GM21619 (cell line): Measurements from ENCODE around the gene ADAMTS17.

Experiments used
- ATAC-seq: cut with Tn5 transposase; IDR thresholded peaks from one replicate; pipeline ENCODE4 v1.9.1; 2021; ENCODE audit not compliant: unreplicated experiment

The ADAMTS17 gene

DNA sequence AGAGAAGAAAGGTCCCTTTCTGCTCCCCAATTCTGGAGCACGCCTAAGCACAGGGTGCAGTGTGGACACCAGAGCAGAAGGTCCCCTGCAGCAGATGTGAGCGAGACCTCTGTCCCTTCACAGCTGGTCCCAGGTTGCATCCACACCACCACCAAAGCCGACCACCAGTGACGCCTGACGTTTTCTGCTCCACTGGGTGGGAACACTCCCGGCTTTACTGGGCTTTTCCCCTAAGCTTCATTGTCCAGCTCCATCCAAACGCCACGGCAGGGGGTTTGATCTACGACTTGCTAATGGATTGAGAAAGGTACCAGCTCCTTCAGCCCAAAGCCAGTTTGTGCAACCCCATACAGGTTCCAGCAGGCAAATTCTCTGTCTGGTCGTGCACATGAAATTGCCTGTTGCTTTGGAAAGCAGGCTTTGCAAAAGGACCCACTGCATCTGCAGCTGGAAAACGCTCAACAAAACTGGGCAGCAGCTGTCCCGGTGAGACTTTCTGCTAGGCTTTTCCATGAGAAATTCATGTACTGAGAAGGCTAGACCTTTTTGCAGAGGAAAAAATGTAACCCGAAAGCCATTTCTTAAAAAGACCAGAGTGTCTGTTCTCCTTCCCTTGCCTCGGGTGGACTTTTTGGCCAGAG, 31.1 kb downstream of the ADAMTS17 start:
- ATAC-seq = no peak

DNA sequence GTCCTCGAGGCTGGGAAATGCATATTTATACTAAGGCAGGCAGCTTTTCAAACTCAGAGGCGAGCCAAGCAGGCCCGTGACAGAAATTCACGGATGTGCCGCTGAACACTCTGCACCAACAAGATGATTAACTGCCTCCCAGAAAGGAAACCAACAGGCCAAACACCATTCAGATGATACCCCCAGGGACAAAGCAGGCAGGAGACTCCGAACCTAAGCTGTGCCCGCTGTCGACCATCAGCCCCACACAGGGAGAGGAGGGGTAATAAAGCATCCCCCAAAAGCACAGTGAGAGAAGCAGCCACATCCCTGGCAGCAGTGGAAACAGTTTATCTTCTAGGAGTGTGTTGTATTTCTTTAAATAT, 31.8 kb downstream of the ADAMTS17 start:
- no peak for ATAC-seq

DNA sequence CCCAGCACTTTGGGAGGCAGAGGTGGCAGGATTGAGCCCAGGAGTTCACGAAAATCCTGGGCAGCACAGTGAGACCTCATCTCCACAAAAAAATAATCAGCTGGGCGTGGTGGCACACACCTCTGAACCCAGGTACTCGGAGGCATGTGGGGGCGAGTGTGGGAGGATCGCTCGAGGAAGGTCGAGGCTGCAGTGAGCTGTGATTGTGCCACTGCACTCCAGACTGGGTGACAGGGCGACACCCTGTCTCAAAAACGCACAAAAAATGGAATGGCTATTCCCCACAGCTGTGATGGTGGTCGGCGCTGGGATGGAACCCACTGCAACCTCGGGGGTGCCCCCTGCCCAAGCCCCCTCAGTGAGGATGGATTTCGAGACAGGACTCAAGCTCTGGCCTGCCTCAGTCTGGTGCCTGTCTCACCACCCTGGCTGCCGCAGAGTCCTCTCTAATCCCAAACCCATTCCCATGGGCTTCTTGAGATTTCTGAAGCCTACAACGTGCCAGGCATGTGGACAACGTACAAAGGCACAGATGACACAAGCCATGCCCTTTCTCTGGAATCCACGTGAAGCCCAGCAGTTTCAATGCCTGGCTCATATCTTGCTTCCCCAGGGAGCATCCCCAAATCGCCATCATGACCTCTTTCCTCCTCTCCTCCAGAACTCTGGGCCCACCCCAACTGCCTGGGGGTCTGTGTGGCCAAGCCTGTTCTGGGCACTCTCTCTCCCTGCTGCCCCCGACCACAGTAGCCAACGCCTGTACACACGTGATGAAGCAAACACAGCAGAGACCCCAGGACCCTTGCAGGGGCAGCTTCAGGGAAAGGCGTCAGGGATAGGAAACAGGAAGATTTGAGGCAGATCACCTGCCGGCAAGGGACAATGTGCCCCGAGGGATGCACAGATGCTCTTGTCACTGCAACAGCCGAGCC, 32.4 kb downstream of the ADAMTS17 start:
- no peak for ATAC-seq

DNA sequence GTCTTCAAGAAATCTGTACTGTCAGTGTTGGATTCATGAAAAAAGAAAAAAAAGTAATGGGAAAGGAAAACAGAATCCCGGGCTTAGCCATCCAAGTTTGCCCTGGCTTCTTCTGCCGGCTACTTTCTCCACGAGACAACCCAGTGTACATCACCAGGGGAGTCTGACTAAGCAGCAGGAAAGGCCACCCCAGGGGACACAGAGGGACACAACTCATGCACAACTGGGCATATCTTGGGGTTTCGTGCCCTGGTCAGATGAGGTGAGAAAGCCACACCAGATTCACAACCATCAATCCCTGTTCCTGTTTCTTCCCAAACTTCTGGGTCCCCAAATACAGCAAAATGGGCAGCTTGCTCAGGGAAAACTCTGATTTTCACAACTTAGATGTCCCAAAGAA, 33.2 kb downstream of the ADAMTS17 start:
- ATAC-seq = no peak

DNA sequence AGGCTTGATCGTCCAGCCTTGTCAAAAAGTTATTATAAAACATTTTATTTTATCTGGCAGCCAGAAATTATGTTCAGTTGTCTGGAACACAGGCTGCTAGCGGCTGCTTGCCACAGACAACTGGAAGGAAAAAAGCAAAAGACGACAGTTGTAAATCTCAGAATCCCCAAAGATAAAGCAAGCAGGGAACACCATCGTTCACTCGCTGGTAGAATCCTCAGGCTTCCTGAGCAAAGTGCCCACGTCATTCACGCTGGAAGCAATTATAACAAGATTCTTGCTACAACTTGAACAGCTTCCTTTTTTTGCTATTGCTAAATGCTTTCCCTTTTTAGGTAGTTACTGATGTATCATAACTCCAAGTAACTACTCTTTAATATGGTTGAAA, 33.6 kb downstream of the ADAMTS17 start:
- ATAC-seq = no peak

DNA sequence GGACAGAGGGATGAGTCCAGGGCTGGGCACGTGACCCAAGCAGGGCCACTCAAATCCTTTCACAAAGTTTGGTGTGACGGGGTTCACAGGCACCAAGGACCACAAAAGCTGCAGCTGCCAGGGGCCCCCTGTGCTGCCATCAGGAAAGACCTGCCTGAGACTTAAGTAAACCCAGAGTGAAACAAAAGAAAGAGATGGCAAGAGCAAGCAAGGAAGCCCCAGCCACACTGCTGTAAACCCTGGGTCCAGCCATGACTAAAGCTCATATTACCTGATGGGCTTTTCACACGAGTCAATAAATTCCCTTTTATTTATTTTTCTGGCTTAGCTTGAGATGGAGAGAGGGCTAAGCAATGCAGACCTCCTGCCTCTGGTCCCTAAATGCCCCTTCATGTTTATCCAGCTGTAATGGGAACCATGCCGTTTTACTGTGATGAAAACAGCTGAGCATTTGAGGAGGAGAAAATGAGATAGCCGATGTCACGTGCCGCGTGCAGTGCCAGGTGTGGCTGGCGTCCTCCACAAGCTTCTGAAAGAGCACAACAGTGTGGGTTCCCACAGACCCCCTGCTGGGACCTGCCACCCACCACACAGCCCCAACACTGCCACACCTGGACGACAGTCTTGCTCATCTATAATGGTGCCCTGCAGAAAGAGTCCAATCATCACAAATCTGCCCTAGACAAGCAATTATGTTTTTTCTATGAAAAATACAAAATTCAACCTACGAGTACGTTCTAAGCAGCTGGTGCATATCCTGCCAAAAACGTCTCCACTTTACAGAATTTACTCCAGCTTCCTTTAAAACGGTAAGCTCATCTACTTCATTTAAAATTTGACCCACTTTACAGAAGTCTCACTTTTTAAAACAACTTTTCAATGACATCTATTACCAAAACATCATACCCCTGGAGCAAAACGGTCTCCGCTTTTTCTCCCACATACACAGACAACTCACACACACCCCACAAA, 34.2 kb downstream of the ADAMTS17 start:
- ATAC-seq = no peak

DNA sequence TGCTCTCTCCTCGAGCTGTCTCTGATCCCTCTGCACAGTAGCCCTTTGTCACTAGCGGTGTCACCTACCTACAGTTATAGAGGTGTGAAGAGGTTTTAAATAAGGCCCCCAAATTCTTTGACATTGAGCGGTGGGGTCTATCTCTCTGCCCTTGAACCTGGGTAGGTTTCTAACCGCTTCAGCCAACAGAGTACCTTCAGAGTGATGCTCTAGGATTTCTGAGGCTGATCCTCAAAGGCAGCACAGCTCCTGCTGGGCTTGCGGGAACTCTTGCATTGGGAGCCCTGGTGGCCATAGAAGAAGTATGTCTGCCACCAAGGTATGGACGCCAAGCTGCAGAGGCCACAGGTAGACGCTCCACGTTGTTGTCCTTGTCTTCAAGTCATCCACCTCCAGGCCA, 35.7 kb downstream of the ADAMTS17 start:
- ATAC-seq = no peak

DNA sequence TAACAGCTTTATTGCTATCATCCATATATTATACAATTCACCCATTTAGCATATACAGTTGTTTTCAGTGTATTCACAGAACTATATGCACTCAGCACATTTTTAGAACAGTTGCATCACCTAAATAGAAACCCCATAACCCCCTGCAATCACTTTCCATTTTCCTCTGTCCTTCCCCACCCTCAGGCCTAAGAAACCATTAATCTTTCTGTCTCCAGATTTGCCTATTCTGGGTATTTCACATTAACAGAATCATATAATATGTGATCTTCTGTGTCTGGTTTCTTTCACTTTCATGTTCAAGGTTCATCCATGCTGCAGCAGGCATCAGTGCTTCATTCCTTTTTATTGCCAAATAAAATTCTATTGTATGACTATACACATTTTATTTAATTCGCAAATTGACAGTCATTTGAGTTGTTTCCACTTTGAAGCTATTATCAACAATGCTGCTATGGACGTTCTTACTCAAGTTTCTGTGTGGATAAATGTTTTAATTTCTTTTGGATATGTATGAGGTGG, 39.8 kb downstream of the ADAMTS17 start:
- no peak for ATAC-seq

DNA sequence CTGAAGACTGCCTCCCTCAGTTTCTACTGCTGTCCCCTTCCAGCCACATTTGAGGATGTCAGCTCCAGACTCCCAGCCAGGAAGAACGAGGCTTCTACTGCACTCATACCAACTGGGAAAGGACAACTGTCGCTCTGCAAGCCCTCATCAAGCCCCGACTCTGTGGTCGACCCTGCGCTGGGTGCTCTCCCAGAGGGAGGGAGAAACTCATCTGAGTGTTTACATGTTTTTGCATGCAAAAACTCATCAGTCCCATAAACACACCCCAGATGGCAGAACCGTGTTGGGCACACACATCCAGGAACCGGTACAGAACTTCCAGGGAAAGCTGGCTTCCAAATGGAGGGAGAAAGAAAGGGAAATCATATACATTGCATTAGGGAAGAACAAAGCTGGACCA, 43.5 kb downstream of the ADAMTS17 start:
- no peak for ATAC-seq

DNA sequence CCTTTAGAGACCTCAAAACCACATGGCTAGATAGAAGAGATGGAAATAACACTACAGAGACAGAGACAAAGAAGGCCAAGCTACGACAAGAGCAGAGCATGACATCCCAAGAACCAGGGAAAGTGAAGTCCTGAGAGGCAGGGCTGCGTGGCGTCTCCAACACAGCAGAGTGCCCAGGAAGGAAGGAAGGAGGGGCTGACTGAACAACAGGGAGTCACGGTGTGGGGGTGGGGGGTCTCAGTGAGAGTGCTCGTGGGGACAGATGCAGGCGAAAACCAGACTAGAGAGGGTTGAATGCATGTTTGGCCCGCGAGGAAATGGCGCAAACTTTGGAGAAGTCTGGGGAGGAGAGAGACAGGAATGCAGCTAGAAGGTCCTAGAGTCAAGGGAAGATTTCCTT, 44.0 kb downstream of the ADAMTS17 start:
- ATAC-seq = no peak

DNA sequence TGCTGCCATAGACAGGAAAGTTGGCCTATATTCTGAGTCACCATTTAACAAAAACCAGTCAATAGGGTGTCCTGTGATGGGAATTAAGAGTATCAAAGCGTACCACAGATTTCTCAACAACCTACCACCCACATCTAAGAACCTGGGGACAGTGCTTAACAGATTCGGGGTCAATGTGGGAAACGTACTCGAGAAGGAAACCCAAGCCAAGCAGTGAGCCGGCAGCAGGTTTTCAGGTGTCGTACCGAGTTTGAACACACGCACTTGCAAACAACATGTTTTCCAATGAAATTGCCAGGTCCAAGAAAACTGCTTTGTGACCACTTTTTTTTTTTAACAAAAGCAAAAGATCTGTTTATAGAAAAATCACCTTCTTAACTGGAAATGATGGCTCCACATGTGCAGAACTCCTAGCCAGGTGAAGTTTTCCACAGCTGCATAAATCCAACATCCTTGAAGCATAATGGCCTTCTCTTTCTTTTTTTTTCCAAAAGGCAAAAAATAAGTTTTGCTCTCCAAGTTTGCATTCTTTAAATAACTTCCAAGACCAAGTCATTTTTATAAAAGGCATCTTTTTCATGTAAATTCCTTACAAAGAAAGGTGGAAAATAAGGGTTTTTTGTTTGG, 45.7 kb downstream of the ADAMTS17 start:
- ATAC-seq = no peak

DNA sequence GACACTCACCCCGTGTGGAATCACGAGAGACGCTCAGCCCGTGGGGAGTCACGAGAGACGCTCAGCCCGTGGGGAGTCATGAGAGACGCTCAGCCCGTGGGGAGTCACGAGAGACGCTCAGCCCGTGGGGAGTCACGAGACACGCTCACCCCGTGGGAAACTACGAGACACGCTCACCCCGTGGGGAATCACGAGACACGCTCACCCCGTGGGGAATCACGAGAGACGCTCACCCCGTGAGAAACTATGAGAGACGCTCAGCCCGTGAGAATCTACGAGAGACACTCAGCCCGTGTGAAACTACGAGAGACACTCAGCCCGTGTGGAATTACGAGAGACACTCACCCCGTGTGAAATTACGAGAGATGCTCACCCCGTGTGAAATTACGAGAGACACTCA, 49.8 kb downstream of the ADAMTS17 start:
- no peak for ATAC-seq

DNA sequence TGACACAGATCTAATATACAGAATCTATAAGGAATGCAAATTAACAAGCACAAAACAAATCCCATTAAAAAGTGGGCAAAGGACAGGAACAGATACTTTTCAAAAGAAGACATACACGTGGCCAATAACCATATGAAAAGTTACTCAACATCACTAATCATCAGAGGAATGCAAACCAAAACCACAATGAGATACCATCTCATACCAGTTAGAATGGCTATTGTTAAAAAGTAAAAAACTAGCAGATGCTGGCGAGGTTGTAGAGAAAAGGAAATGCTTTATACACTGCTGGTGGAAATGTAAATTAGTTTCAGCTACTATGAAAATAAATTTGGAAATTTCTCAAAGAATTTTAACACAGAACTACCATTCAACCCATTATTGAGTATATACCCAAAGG, 50.7 kb downstream of the ADAMTS17 start:
- no peak for ATAC-seq

DNA sequence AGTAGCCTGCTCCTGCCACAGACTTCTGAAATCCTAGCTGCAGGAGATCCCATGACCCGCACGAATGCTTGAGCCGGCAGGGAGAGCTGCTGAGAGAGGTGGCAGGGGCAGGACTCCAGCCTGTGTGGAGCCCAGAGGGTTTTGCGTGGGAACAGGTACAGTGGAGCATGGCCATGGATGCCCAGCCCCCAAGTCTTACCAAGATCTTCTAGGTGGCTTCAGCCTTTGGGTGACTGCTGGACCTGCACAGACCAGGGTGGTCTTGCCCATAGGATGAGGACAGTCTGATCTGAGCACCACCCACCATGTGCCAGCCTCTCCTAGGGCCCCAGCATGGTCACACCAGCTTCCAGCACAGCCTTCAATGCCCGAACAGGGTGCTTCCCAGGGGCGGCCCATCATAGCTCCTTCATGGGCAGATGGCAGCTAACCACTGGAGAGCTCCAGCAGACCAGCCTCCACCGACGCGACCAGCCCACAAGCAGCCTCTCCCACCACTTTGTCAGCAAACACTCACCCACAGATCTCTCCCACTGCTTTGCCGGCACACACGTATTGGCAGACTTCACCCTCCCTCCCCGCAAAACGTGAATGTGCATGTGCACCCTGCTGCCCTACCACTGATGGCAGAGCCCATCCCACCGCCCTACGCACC, 56.0 kb downstream of the ADAMTS17 start:
- ATAC-seq = no peak

DNA sequence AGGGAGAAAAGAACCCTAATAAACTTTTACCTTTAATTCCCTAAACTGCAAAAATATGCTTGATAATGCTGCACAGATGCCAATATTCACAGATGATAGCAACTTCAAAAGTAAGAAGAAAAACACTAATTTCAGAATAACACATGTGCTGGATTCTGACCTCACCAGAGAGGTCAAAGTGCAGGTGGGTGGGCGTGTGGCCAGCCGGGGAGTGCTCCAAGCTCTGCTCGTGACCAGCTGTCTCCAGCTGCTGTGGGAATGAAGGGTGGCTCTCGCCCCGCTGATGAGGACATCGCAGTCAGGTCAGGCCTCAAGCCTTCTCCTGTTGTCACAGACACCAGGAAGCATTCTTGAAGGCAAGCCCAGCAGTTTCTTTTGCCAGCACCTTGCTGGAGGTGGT, 57.1 kb downstream of the ADAMTS17 start:
- ATAC-seq = no peak

DNA sequence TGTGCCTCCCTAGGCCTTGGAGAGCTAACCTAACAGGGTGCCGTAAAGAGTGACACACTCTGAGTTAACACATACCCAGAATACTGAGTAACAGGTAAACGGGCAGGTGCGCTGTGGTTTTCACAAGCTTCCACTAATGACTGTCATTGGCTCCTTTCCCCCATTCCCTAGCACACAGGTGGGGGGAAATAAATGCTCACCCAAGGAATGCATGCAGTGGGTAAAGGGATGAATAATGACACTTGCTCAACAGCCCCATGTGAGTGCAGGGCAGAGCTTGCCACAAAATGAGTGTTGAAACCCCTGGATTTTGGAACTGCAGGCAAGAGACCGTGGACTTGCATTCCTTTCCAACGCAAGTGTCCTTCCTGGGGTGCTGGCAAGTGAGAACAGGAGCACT, 57.6 kb downstream of the ADAMTS17 start:
- ATAC-seq = no peak

DNA sequence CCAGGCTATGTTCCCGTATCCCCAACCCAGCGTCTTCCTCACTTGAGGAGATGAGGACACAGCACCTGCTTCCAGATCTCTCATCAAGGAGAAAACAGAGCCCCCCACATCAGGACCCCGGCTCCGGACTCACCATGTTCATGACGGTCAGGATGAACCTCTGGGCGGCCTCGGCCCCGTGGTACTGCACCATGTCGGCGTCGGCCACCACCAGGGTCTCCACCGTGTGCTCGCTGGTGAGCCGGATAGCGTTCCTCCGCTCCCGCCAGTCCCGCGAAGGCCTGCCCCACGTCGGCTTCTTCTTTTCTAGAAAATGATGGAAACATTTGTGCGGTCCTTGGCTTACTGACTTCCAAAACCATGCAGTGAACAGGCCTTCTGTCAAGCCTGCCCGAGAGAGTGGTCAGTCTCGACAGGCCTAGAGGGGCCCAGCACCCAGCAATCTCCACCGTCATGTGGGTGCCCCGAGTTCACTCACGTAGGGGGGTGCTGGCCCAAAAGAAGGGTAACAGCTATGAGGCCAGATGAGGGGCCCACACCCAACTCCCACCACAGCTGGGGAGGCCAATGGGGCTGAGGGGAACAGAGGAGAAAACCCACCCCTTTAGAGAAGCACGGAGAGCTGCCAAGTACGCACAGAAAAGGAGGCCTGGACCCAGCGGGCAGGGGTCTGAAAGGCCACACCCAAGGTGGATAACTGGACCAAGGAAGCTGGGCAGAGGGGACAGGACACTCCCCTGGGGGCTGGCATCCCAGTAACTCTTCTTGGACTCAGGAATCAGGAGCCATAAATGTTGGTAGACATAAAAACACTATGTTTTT, 60.5 kb downstream of the ADAMTS17 start:
- ATAC-seq = no peak

DNA sequence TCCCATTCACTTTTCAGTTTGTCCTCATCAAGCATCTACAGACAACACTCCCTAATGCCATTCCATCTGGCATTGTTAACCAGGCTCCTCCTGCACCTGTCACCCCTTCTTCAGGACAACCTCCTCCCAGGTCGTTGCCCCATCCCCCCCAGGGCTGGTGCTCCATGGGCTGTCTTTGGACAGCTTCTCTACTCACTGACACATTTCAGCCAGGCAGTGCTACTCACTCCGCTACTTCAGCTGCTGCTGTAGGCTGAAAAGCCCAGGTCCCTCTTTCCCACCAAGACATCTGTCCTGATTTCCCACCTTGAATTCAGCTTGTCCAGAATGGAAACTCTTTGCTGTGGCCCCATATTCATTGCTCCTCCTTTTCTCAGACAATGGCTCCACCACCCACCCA, 61.9 kb downstream of the ADAMTS17 start:
- ATAC-seq = no peak

DNA sequence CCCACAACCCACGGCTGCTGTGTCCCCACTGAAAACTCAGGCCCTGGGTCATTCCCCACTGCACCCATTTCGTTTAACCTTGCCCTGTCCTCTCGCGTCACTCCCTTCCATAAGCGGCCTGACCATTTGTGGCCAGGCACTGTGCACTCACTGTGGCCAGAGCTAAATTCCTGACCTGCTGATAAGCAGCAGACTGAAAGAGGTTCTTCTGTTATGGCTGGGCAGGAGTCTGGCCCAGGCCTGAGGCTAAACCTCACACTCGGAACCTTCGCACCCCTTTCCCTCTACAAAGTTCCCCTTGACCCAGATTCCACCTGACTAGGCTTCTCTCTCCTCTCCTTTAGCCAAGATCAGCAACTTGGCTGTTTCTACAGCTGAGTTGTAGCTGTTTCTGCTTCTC, 62.3 kb downstream of the ADAMTS17 start:
- no peak for ATAC-seq
